H1 (cell line): ENCODE results near the gene TMEM72. TPM values are rescaled to one million over a fixed set of nuclear protein-coding genes. Genes with fewer than 3 reads are reported as not detected.
A peak's percentile ranks its signal among the peaks of the same experiment; 100 is the strongest.

Source experiments
- CTCF ChIA-PET: fragments of 300-600 bp; sonication (Branson Sonifier 250); formaldehyde crosslinking; loops from one replicate; lab custom pipeline; 2021; ENCODE audit not compliant: partially characterized antibody; lab: Charles Lee
- POLR2A ChIA-PET: fragments of 300-600 bp; sonication (Branson Sonifier 250); formaldehyde crosslinking; loops from one replicate; lab custom pipeline; 2021; ENCODE audit warnings: inconsistent platforms; ENCODE audit not compliant: partially characterized antibody; lab: Charles Lee
- DNase-seq, 2 experiments: peaks; one replicate each; pipeline versions ENCODE4 v3.0.0 to v3.0.0-alpha.2; 2010 to 2022; ENCODE audit warnings: low spot score in 2 of 2, low read depth in 1 of 2, mixed read lengths in 1 of 2
- FAIRE-seq: peaks from 2 replicates; lab custom pipeline; 2011; peaks lifted over from hg19 to GRCh38; lab: Jason Lieb, UNC
- H2AFZ ChIP-seq: 2 replicates; pipeline ENCODE4 v1.8.1; 2012; ENCODE audit warnings: low read length, inconsistent platforms
- H2AK5ac ChIP-seq: 2 replicates; pipeline ENCODE4 v1.6.1; 2013; ENCODE audit warnings: low read depth, low read length
- H2BK120ac ChIP-seq: replicated peaks from 2 replicates; pipeline ENCODE3; 2013; ENCODE audit warnings: low read depth, low read length, inconsistent platforms
- H2BK12ac ChIP-seq: 2 replicates; pipeline ENCODE4 v1.6.1; 2013; ENCODE audit warnings: low read depth, low read length
- H2BK15ac ChIP-seq: 2 replicates; pipeline ENCODE4 v1.6.1; 2013; ENCODE audit warnings: low read length
- H2BK20ac ChIP-seq: 2 replicates; pipeline ENCODE4 v1.6.1; 2013; ENCODE audit warnings: low read length
- H2BK5ac ChIP-seq: 2 replicates; pipeline ENCODE4 v1.6.1; 2013; ENCODE audit warnings: low read depth, low read length
- H3K14ac ChIP-seq: 2 replicates; pipeline ENCODE4 v1.6.1; 2013; ENCODE audit warnings: inconsistent platforms; ENCODE audit not compliant: insufficient read length
- H3K18ac ChIP-seq: 2 replicates; pipeline ENCODE4 v1.6.1; 2013; ENCODE audit warnings: low read length; ENCODE audit errors: extremely low read depth
- H3K23ac ChIP-seq: 2 replicates; pipeline ENCODE4 v1.6.1; 2013; ENCODE audit warnings: inconsistent platforms; ENCODE audit not compliant: insufficient read length
- H3K23me2 ChIP-seq: 2 replicates; pipeline ENCODE4 v1.6.1; 2013; ENCODE audit warnings: low read depth, low read length
- H3K27ac ChIP-seq: 2 replicates; pipeline ENCODE4 v1.6.1; 2011; ENCODE audit warnings: low read depth, low read length, inconsistent platforms
- H3K27me3 ChIP-seq, 4 experiments: replicated peaks in 1 of 4; 1 replicate in 1 of 4; 2 replicates in 3 of 4; pipeline versions ENCODE4 v1.6.1 to v1.8.1; 2011 to 2013; ENCODE audit warnings: low read length in 3 of 4, mild to moderate bottlenecking in 3 of 4, inconsistent platforms in 2 of 4, mixed read lengths in 2 of 4, moderate library complexity in 1 of 4; ENCODE audit not compliant: control insufficient read depth in 3 of 4, insufficient read depth in 3 of 4; ENCODE audit errors: extremely low read depth in 1 of 4
- H3K36me3 ChIP-seq, 4 experiments: 2 replicates each; pipeline versions ENCODE4 v1.6.1 to v1.8.1; 2011 to 2013; ENCODE audit warnings: mild to moderate bottlenecking in 4 of 4, low read length in 3 of 4, moderate library complexity in 2 of 4, control low read depth in 1 of 4, inconsistent platforms in 1 of 4; ENCODE audit not compliant: insufficient read depth in 4 of 4, control insufficient read depth in 2 of 4
- H3K4ac ChIP-seq: replicated peaks from 2 replicates; pipeline ENCODE3; 2013; ENCODE audit warnings: low read length, low read depth, mixed read lengths, inconsistent platforms; ENCODE audit not compliant: insufficient read length
- H3K4me1 ChIP-seq, 4 experiments: replicated peaks in 1 of 4; 1 replicate in 1 of 4; 2 replicates in 3 of 4; pipeline versions ENCODE4 v1.6.1 to v1.8.1; 2011 to 2013; ENCODE audit warnings: low read length in 3 of 4, inconsistent platforms in 2 of 4, mixed read lengths in 1 of 4; ENCODE audit not compliant: insufficient read depth in 4 of 4, control insufficient read depth in 3 of 4
- H3K4me2 ChIP-seq, 2 experiments: 2 replicates each; pipeline versions ENCODE4 v1.6.1 to v1.8.1; 2011 to 2013; ENCODE audit warnings: low read depth in 2 of 2, low read length in 2 of 2, control low read depth in 1 of 2, inconsistent platforms in 1 of 2, mild to moderate bottlenecking in 1 of 2; ENCODE audit not compliant: insufficient read depth in 1 of 2
- H3K4me3 ChIP-seq, 4 experiments: fragments of 200-600, 300-600 bp in 1 of 4; sonication (generic), shearing (Covaris generic), sonication (Bioruptor Twin) in 1 of 4; 2 replicates each; pipeline versions ENCODE4 v1.5.1 to v1.8.1; 2011 to 2016; ENCODE audit warnings: low read length in 4 of 4, low read depth in 3 of 4, control low read depth in 2 of 4, inconsistent platforms in 2 of 4, mild to moderate bottlenecking in 2 of 4, mixed read lengths in 1 of 4, moderate library complexity in 1 of 4; ENCODE audit not compliant: insufficient read depth in 2 of 4; ENCODE audit errors: extremely low read depth in 1 of 4
- H3K56ac ChIP-seq: replicated peaks from 2 replicates; pipeline ENCODE3; 2013; ENCODE audit warnings: low read depth, mild to moderate bottlenecking, mixed read lengths, low read length, inconsistent platforms; ENCODE audit not compliant: insufficient read length
- H3K79me1 ChIP-seq: 2 replicates; pipeline ENCODE4 v1.6.1; 2013; ENCODE audit warnings: low read depth, low read length, control low read depth
- H3K79me2 ChIP-seq, 2 experiments: 2 replicates each; pipeline versions ENCODE4 v1.6.1 to v1.8.1; 2012 to 2013; ENCODE audit warnings: low read length in 2 of 2, mild to moderate bottlenecking in 2 of 2, inconsistent platforms in 1 of 2; ENCODE audit not compliant: insufficient read depth in 2 of 2, control insufficient read depth in 1 of 2
- H3K9ac ChIP-seq, 4 experiments: replicated peaks in 1 of 4; 1 replicate in 1 of 4; 2 replicates in 3 of 4; pipeline versions ENCODE4 v1.6.1 to v1.8.1; 2011 to 2013; ENCODE audit warnings: low read depth in 3 of 4, low read length in 3 of 4, control low read depth in 2 of 4, mild to moderate bottlenecking in 2 of 4, moderate library complexity in 2 of 4, inconsistent platforms in 1 of 4; ENCODE audit errors: extremely low read depth in 1 of 4
- H3K9me3 ChIP-seq, 2 experiments: 2 replicates each; pipeline versions ENCODE4 v1.6.1 to v1.8.1; 2012 to 2013; ENCODE audit warnings: mild to moderate bottlenecking in 2 of 2, moderate library complexity in 2 of 2, control low read depth in 1 of 2, inconsistent platforms in 1 of 2, low read depth in 1 of 2, low read length in 1 of 2, mixed read lengths in 1 of 2; ENCODE audit not compliant: insufficient read depth in 2 of 2
- H4K20me1 ChIP-seq, 2 experiments: replicated peaks in 1 of 2; 2 replicates each; pipeline versions ENCODE3 to v1.8.1; 2011 to 2013; ENCODE audit warnings: inconsistent platforms in 2 of 2, low read length in 2 of 2, mild to moderate bottlenecking in 1 of 2; ENCODE audit not compliant: insufficient read depth in 2 of 2, control insufficient read depth in 1 of 2
- H4K5ac ChIP-seq: 2 replicates; pipeline ENCODE4 v1.6.1; 2013; ENCODE audit warnings: low read length, low read depth, mixed read lengths, inconsistent platforms; ENCODE audit not compliant: insufficient read length
- H4K8ac ChIP-seq: 2 replicates; pipeline ENCODE4 v1.8.0; 2013; ENCODE audit warnings: mild to moderate bottlenecking, moderate library complexity, low read length, inconsistent platforms; ENCODE audit not compliant: insufficient read depth; ENCODE audit errors: extremely low read depth
- H4K91ac ChIP-seq: replicated peaks from 2 replicates; pipeline ENCODE3; 2013; ENCODE audit warnings: low read length, mixed read lengths, inconsistent platforms; ENCODE audit not compliant: insufficient read length
- ATF2 ChIP-seq: IDR thresholded peaks from 2 replicates; pipeline ENCODE4 v1.6.1; 2012; ENCODE audit warnings: low read length, inconsistent platforms
- MAFK ChIP-seq: IDR thresholded peaks from 2 replicates; pipeline ENCODE4 v1.6.1; 2012; ENCODE audit warnings: low read depth, mild to moderate bottlenecking, improper control_type of control experiment, low read length
- MAX ChIP-seq: IDR thresholded peaks from 2 replicates; pipeline ENCODE4 v1.6.1; 2012; ENCODE audit warnings: inconsistent platforms
- RAD21 ChIP-seq, 2 experiments: IDR thresholded peaks in 1 of 2; conservative IDR thresholded peaks in 1 of 2; 2 replicates each; pipeline ENCODE4 v1.6.1; 2011; ENCODE audit warnings: low read depth in 2 of 2, low read length in 2 of 2, improper control_type of control experiment in 1 of 2, inconsistent platforms in 1 of 2, mild to moderate bottlenecking in 1 of 2, moderate library complexity in 1 of 2
- SIN3A ChIP-seq, 2 experiments: IDR thresholded peaks in 1 of 2; conservative IDR thresholded peaks in 1 of 2; 2 replicates each; pipeline ENCODE4 v1.6.1; 2011 to 2012; ENCODE audit warnings: low read length in 2 of 2, improper control_type of control experiment in 1 of 2, low read depth in 1 of 2, mild to moderate bottlenecking in 1 of 2
- SIX5 ChIP-seq: IDR thresholded peaks from 2 replicates; pipeline ENCODE4 v1.6.1; 2011; ENCODE audit warnings: mild to moderate bottlenecking, low read depth, low read length
- SP1 ChIP-seq: IDR thresholded peaks from 2 replicates; pipeline ENCODE4 v1.6.1; 2011; ENCODE audit warnings: low read depth, low read length
- TAF1 ChIP-seq: IDR thresholded peaks from 2 replicates; pipeline ENCODE4 v1.6.1; 2011; ENCODE audit warnings: mild to moderate bottlenecking, low read depth, low read length
- TEAD4 ChIP-seq: IDR thresholded peaks from 2 replicates; pipeline ENCODE4 v1.6.1; 2012; ENCODE audit warnings: low read depth, low read length, inconsistent platforms, mixed read lengths
- ZNF274 ChIP-seq: IDR thresholded peaks from 2 replicates; pipeline ENCODE4 v1.7.0; 2012; ENCODE audit warnings: low read length, borderline replicate concordance; ENCODE audit errors: extremely low read depth
- WGBS, 2 experiments: shearing (Covaris generic) in 1 of 2; methylation state at CpG; one replicate each; pipeline versions ENCODE4 v1.1.6 to v1.1.7; 2013 to 2015; ENCODE audit warnings: low lambda C conversion rate in 2 of 2, mixed read lengths in 2 of 2, inconsistent platforms in 1 of 2, low coverage in 1 of 2, missing lambda C conversion rate in 1 of 2; ENCODE audit not compliant: insufficient replicate concordance in 2 of 2, insufficient coverage in 1 of 2, insufficient read length in 1 of 2; ENCODE audit errors: extremely low coverage in 1 of 2, missing lambda C conversion rate in 1 of 2; 5-methylcytosine and 5-hydroxymethylcytosine counted together
- polyA plus RNA-seq, 7 experiments: library from polyadenylated mRNA; depleted of rRNA in 3 of 7; stranded (reverse) in 5 of 7; unstranded in 2 of 7; fragments of >200 nt in 5 of 7; fragments of 200-250 nt in 2 of 7; gene quantifications; 1 replicate in 5 of 7; 2 replicates in 1 of 7; 4 replicates in 1 of 7; pipeline versions ENCODE4 v1.2.1 to v1.2.3, GENCODE V29; 2011 to 2013; ENCODE audit warnings: missing spikeins in 2 of 7, mixed read lengths in 2 of 7
- total RNA-seq: library from RNA; stranded (reverse); fragmentation: NEBNext Ultra II Directional; extraction: Animal tissue kit (Norgen Biotek cat#: 25700); gene quantifications from 2 replicates; pipeline ENCODE4 v1.2.1, GENCODE V29; 2021

TMEM72 gene
- total and polyA plus RNA-seq, 2 of the 8 experiments (the other 6 are each of a cell fraction or from before 2014, with no cell fraction given): not detected

GRCh38 chr10:44864051-44864450 is 47.1 kb upstream of the TMEM72 start:
- no peaks in the 10 kb centered on the region for H3K79me2 ChIP-seq
- H3K27me3 ChIP-seq: peaks cover 6 to 38% (median 31%) of the 10 kb centered on the region in 4 experiments
- H2BK5ac ChIP-seq: peak overlapping the region; percentile 92; the same call in 1 of the 2 replicates
- peak overlapping the region; percentile 73 for H2BK120ac ChIP-seq
- no peak overlapping the region for H3K23ac ChIP-seq
- peak overlapping the region; percentile 65 to 95 for H3K4me2 ChIP-seq
- 30% methylated on average over 17 of the region's 17 CpGs; no CpG with 5 or more reads in 1 of the 2 experiments for WGBS, 2 experiments
- H4K5ac ChIP-seq: no peak overlapping the region
- H2BK15ac ChIP-seq: 0 out of 2 replicates have a peak overlapping the region, but pooled peaks have one; percentile 88
- no peak overlapping the region for H3K27ac ChIP-seq
- no peaks in the 10 kb centered on the region for H3K36me3 ChIP-seq
- no peaks in the 10 kb centered on the region for H3K9me3 ChIP-seq
- FAIRE-seq (no peak), DNase-seq (peak in 1 of 2 experiments; percentile 70)
- peak overlapping the region; percentile 97; the same call in 1 of the 2 replicates for H4K8ac ChIP-seq
- H3K14ac ChIP-seq: no peak overlapping the region
- ChIA-PET CTCF (interaction anchor here (0.6 to 7.0 kb wide), 27 partner anchors 10 to 1305 kb away, joined by 3 to 90 read pairs (median 3); no protein-coding TSS in a partner anchor), POLR2A (interaction anchor here (1.0 to 2.4 kb wide), 6 partner anchors 10 to 42 kb away, joined by 3 to 8 read pairs (median 4); no protein-coding TSS in a partner anchor)
- H3K4me1 ChIP-seq: peaks cover 2 to 17% (median 8%) of the 10 kb centered on the region in 4 experiments; a peak in 6 of 7 replicates
- no peak overlapping the region for H3K56ac ChIP-seq
- no peaks in the 10 kb centered on the region for H3K79me1 ChIP-seq
- peak overlapping the region; percentile 99 for H2BK12ac ChIP-seq
- peak overlapping the region; percentile 97 for H2AFZ ChIP-seq
- H3K4ac ChIP-seq: no peak overlapping the region
- peak overlapping the region; percentile 89; the same call in 1 of the 2 replicates for H3K18ac ChIP-seq
- H2AK5ac ChIP-seq: peak overlapping the region; percentile 25; the same call in 1 of the 2 replicates
- H3K9ac ChIP-seq: peak overlapping the region in 3 of 4 experiments; percentile 19 to 83 (median 80); a peak in 4 of 7 replicates
- H3K4me3 ChIP-seq: peak overlapping the region; percentile 36 to 61 (median 59); a peak in 7 of 8 replicates
- H4K91ac ChIP-seq: peak overlapping the region; percentile 59
- H3K23me2 ChIP-seq: peaks cover 2% of the 10 kb centered on the region
- 0 out of 2 replicates have a peak overlapping the region, but pooled peaks have one; percentile 94 for H2BK20ac ChIP-seq
- H4K20me1 ChIP-seq: no peaks in the 10 kb centered on the region
- TF ChIP-seq SIX5: no peak
- TF ChIP-seq ZNF274: no peak
- no peak for TF ChIP-seq ATF2
- TF ChIP-seq MAFK: no peak
- no peak for TF ChIP-seq TAF1
- TF ChIP-seq MAX: peak; percentile 95
- 0 out of 4 replicates have a peak, but pooled peaks of 1 of the 2 experiments have one; percentile 38 for TF ChIP-seq SIN3A (conservative IDR thresholded peaks at IDR 0.05 in 1 of 2, IDR thresholded peaks at IDR 0.05 in 1 of 2; ENCODE audit: low read depth in 1 of 2, low read length in 2 of 2)
- TF ChIP-seq RAD21 (IDR thresholded peaks at IDR 0.05 in 1 of 2, conservative IDR thresholded peaks at IDR 0.05 in 1 of 2; ENCODE audit: low read depth in 2 of 2, low read length in 2 of 2): no peak
- TF ChIP-seq TEAD4: no peak
- no peak for TF ChIP-seq SP1
